ENCODE data around the gene PHF21B.

PHF21B gene

GRCh38 chr22:44986926-44987325 lies 22.9 kb downstream of the PHF21B start:
- no peak for TF ChIP-seq CTCF (IDR thresholded peaks at IDR 0.05)

- TF ChIP-seq CTCF (IDR thresholded peaks at IDR 0.05): no peak
These were observed 23.8 kb downstream of the PHF21B start for GRCh38 chr22:44985906-44986527.

GRCh38 chr22:44983878-44984482 lies 25.8 kb downstream of the PHF21B start:
- no peak for TF ChIP-seq CTCF (IDR thresholded peaks at IDR 0.05)

- no peak for TF ChIP-seq CTCF (IDR thresholded peaks at IDR 0.05)
These were observed 27.4 kb downstream of the PHF21B start for GRCh38 chr22:44982445-44982844.

- TF ChIP-seq CTCF (IDR thresholded peaks at IDR 0.05): no peak
These were observed 27.9 kb downstream of the PHF21B start for GRCh38 chr22:44981857-44982256.

- TF ChIP-seq CTCF (IDR thresholded peaks at IDR 0.05): no peak
These were observed 30.7 kb downstream of the PHF21B start for GRCh38 chr22:44979154-44979553.

- peak; percentile 95 for TF ChIP-seq CTCF (IDR thresholded peaks at IDR 0.05)
These were observed 34.2 kb downstream of the PHF21B start for GRCh38 chr22:44975427-44976262.
